Posterior vena cava (tissue), 2 donors: ENCODE results near the gene SLC12A7. TPM values are rescaled to one million over a fixed set of nuclear protein-coding genes. Genes with fewer than 3 reads are reported as not detected.

Source experiments
- DNase-seq: peaks from one replicate; pipeline ENCODE4 v3.0.0-alpha.2; 2020; ENCODE audit warnings: low spot score
- intact Hi-C, 2 donors: fragments of 100-400 bp; cut with DNase I; formaldehyde crosslinking; loops; one replicate each; pipeline versions ENCODE4 v1.14.1 to v1.14.2; 2022 to 2023
- total RNA-seq, 2 donors: library from RNA; stranded (reverse); fragmentation: NEBNext Ultra II Directional; extraction: Animal tissue kit (Norgen Biotek cat#: 25700); gene quantifications; one replicate each; pipeline ENCODE4 v1.2.1, GENCODE V29; 2021
- donor health status: DM: yes; HTN: yes; CAD: no.
- donor health status: DM: yes; HTN: yes; CAD: no.

SLC12A7 gene
- total RNA-seq, 2 donors from 2014 or later = 23.8 to 34.6 TPM

DNA sequence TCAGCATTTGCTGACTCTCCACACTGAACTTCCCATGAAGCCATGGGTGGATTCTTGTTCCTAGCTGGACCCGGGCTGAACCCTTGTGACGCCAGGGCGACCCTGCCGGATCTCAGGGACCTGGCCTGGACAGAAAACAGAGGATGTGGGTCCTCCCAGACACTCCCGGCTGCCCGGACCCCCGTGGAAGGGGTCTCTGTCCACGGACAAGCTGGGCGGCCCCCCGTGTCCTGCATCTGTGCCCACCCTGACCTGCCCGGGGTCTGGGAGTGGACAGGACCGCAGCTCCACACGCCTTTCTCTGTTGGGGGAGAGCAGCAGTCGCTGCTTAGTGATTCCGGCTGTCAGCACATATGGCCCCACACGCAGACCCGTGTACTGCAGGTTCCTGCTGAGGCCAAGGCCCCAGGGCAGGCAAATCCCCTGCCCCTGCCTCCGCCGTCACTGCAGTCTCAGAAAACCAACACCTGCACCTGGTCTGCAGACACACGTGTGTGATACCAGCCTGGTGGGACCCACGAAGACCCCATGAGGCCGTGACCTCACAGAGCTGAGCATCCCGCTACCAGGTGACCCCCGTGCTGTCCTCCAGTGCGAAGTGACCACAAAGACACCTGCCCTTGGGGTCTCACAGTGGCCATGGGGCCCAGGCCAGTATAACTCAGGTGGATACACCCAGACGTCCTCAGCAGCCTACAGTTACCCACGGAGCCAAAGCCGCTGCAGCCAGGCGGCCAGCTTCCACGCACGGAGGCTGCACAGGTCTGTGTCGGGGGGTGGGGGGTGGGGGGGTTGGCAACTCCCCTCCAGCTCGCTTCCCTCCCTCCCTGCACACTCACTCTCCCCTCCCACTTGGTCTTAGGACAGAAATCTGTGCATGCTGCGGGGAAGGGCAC lies 52.6 kb downstream of the SLC12A7 start:
- DNase-seq = no peak
- intact Hi-C loops = no loop called here

DNA sequence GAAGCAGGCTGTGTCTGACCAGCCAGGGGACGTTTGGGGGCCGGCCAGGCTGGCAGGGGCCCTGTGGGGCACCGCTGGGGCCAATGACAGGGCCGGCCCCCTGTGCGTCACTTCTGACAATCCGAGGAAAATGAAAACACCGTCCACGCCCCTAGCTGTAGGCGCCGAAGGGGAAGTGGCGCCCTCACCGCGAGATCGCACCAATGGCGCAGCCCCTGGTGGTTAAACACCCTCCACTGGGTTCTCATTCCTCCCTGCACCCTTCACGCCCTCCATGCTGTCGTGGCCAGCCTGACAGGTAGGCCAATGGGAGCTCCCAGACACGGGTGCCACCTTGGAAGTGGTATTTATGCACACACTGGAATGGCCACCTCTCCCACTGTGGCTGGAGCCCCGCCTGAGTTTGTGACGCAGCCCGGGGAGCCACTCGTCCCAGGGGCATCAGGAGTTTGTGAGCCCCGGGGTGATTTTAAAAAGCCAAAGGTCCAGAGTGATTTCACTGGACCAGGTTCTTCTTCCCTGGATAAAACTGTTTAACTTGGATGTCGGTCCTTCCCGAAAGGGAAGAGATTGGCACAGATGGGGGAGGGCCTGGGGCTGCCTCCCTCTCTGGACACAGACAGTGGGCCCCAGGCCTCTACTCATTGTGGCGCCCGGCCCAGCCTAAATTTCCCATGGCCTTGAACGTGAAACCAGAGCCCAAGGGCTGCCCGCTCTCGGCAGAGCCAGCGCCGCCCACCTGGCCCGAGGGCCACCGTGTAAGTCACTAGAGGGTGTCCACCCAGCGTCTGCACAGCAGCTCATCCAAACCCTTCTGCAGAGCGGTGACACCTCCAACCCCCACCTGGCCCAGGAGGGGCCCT lies 53.5 kb downstream of the SLC12A7 start:
- intact Hi-C loops = no loop called here
- DNase-seq = no peak

DNA sequence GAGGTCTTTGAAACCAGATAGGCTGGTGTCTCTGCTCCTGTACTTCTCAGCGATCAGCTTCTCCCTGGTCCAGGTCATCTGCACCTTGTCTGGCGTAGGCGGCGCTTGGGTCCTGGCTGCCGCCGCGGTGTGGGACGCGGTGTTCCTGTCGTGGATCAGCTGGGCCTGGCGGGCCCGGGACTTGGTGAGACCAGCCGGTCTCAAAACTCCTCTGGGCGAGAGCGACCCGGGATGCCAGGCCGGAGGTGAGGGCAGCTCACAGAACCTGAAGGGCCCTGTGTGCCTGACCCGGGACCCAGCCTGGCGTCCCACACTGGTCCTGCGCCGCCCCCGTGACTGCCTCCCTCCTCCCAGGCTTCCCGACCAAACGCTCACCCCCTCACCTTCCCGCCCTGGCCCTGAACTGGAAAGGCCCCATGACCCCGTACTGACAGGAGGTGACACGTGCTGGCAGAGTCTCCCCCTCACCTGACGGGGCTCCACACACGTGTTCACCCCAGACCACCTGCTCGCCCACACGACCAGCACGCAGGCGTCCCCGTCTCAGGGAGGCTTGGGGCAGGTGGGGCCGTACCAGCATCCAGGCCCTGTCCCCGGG lies 54.3 kb downstream of the SLC12A7 start:
- intact Hi-C loops = no loop called here

DNA sequence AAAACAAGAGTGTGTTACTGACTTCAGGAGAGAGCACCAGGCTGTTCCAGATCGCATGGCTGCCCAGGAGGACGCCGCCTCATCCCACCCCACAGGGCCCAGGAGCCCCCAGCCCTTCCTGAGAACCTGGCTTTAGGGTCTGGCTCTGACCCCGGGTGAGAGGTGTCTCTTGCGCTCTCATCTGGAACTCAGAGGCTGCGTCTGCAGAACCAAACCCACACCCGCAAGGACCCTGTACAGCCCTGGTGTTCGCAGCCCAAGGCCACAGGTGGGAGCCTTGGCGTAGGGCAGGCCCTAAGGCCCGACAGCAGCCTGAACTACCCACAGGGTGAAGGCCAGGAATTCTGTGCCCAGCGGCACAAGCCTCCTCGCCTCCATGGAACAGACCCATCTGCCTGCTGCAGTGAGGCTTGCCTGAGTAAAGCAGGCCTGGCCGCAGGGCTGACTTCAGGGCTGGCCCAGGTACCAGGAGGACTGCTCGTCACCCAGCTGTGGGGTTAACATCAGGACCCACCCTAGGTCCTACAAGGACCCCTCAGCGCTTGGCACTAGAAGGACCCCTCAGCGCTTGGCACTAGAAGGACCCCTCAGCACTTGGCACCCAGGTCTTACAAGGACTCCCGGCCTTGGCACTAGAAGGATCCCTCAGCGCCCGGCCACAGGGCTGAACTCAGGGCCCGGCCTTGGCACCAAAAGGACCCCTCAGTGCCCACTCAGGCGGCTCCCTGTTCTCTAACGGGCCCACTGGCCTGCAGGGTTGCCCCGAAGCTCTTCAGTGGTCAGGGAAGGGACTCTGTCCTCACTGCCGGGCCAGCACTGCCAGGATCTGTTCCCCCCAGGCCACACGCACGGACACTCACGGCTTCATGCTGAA lies 55.0 kb downstream of the SLC12A7 start:
- no peak for DNase-seq
- intact Hi-C loops = no loop called here

More for the DNA sequence above, 54.3 kb downstream of the SLC12A7 start:
- DNase-seq = no peak

DNA sequence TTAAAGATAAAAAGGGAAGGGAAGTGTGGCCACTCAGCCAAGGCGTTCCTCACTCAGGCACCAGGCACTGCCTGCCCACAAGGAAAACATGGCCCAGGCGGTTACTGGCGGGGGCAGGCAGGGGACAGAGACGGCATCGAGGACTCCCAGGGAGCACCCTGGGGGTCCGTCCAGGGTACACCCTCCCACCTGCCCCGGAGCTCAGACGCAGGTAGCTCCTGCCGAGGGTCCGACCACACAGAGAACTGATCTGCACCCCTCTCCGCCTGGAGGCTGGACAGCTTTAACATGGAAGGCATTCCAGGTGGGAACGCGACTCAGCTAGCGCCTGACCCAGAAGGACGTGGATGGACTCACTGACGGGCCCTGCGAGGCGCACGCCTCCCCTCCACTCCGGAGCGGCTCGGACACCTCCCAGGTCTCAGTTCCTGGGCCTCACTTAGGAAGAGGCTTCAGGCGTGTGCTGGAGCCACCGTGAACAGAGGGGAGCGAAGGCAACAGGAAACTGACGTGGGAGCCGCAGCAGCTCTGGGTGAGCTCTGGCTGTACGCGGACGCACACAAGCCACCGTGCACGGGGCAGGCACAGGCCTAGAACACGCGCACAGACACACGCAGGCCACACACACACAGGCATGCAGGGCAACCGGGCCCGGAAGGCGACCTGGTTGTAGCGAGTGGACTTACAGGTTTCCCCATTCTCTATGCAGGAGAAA lies 55.8 kb downstream of the SLC12A7 start:
- DNase-seq = no peak
- intact Hi-C loops = no loop called here

DNA sequence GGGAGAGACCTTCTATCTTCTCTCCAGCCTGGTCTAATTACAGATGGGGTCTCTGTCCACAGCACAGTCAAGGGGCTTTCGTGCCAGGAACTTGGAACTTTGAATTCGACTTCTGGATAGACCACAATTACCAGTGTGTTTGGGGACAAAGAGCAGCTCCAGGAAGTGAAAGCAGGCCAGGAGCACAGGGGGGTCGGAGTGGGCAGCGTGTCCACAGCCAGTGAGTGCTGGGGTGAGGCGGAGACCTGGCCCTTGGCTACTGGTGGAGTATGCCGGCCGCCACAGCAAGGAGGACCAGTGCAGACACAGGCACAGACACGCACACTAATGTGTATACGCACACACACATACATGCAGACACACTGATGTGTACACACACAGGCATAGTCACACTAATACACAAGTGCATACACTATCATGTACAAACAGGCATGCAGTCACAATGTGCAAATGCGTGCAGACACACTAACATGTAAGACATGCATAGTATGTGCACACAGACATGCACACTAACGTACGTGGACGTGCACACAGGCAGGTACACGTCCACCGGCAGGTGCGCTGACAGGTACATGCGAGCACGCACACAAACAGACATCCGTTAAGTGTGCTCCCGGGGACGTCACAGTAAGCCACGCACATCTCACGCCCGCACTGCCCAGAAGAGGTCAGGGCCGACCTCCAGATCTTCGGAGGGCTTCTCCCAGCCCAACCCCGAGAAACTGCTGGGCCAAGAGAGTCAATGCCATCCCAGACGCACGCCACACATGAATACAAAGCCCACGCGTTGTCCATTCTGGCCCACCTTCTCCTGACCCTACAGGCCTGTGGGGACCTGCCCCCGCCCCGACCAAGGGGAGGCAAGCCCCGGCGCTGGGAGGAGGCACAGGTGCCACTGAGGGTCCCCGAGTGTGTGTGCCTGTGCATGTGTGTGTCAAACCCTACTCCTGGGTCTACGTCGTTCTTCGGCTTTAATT lies 56.8 kb downstream of the SLC12A7 start:
- intact Hi-C loops = no loop called here
- no peak for DNase-seq

DNA sequence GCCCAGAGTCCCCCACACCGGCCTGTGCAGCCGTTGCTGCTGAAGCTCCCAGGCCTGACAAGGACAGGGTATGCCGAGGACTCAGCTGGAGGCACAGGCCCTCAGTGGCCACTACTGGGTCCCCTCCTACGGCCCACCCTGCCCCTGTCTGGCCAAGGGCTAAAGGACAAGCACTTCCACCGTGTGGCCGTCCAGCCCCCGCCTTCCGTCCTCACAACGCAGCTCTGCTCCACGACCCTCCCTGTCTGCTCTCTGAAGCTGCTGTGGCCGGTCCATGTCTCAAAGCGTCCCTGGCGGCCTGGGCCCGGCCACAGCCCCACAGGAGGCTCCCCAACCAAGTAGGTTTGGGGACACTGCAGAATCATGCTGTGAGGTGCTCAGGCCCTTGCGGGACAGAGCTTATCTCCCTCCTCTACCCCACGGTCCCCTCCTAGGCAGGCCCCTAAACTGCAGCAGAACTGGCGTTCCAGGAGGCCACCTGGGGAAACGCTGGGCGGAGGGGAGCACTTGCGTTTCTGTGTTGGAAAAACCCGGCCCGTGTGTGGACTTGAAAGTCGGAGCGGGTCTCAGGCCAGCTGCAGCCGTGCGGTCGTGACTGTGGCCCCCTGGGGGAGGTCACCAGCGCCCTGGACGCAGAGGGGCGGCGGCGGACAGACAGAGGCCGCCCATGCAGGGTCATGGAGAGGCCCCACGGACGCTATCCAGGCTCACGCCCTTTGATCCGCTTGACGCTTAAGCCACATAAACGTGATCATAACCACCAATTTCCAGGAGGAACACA lies 57.7 kb downstream of the SLC12A7 start:
- intact Hi-C loops = no loop called here
- DNase-seq = no peak

DNA sequence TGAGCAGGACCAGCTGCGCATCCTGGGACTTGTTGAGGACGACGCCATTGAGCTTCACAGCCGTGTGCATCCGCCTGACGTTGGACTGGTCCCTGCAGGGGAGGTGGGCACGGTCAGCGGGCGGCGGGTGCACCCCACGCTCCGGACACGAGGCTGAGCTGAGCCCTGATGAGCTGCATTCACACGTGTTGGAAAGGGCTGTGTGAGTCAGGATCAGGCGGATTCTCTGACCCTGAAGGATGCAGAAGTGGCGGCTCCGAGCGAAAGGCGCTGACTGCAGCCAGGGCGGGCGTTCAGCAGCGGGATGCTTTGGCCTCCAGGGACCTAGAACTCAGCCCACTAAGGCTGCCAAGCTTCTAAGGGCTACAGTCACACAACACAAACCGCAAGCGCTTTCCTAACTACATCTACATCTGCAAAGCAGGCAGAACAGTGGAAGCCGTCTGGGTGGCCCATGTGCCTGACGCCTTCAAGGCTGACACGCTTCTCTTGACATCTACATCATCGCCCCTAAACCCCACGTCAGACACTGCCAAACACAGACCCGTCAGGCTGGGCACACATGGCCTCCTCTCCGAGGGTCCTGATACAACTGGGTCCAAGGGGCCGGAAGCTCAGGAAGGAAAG lies 58.4 kb downstream of the SLC12A7 start:
- intact Hi-C loops = no loop called here
- no peak for DNase-seq

DNA sequence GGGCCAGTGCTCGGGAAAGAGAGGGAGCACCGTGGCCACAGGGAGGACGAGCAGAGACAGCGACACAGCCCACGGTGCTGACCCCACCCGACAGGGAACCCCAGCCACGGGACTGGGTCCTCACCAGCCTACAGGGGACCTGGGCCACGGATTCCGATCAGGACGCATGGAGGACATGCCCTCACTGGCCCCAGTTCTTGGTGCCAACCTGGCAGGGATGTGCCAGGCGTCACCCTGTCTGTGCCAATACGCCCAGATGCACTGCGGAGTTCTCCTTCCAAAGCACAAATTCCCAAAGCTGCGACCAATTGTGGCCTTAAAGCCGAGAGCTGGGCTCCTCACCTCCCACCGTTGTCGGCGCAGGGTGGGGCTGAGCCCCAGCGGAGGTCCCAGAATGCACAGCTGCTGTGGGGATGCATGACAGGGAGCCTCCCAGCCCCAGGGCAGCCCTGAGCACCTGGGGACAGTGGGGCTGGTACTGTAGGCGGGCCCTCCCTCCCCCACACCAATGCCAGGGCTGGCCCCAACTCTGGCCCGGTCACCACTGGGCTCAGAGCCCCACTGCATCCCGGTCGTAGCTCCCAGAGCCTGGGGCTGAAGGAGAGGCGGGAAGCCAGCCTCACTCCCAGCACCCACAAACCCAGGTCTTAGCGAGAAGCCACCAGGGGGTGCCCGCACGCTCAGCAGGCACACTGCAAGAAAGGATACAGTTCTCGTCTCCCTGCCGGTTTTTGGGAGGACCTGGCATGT lies 59.0 kb downstream of the SLC12A7 start:
- intact Hi-C loops = no loop called here
- DNase-seq = no peak

DNA sequence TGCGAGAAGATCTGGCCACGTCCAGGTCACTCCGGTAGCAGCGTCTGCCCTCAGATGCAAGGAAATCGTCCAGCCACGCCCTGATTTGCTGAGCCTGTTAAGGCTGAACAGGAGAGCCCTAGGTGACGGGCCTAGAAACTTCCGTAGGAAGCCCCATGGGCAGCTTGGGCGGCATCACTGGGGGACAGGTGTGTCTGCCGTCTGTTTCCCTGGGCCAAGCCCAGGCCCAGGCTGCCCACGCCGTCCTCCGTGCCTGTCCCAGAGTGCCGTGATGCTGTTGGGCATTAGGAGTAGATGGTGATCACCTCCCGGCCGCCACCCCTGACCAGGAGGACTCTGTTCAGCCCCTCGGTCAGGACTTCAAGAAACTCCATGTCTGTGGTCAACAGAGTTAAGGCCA lies 59.8 kb downstream of the SLC12A7 start:
- no peak for DNase-seq
- intact Hi-C loops = no loop called here

DNA sequence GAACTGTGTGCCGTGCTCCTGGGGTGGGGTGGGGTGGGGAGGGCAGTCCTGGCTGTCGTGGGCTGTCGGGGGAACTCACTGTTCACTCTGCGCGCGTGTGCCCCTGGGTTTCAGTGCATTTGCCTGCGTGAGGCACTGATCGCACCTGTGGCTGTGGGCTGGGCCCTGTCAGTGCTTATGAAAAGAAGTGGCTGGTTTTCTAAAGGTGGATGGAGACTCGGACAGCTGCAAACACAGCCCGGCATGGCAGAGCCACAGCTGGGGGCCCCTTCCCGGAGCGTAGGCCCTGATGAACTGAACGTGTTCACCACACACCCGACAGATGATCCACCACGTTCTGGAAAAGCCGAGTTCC lies 60.5 kb downstream of the SLC12A7 start:
- DNase-seq = no peak
- intact Hi-C loops = no loop called here

DNA sequence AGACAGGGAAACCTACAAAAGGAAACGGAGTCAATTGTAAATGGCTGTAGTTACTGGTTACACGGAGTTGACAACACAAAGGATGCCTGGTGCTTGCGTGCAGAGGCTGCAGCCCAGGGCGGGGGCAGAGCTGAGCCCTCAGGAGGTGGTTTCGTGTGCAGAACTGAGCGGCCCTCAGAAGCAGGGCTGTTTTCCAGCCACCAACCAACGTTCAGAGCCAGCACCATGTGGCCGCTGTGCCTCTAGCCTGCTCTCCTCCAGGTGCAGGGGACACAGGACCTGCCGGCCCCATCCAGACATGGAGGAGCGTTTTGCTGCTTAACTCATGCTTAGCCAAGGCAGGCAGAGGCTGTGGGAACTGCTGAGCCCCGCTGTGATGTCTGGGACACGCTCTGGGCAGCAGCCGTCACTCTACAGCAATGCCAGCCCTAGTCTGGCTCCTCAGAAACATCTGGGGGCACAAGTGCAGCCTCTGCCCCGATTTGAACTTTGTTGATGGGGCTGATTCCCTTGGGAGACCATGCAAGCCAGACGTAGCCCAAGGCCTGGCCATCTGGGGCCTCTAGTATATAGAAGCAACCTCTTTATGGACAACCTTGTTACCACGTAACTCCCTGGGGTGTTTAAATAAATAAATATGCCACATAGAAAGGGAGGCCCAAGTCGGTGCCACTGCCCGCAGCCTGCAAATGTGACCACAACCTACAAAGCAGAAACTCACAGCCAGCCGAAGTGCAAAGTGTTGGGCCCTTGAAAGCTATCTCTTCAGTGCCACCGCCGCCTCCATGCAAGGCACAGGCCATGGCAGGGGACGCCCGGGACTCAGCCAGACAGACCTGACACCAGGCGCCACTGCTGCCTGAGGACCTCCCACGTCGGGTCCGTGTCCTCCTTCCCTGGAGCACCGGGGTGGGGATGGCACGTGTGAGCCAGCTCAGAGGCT lies 61.2 kb downstream of the SLC12A7 start:
- intact Hi-C loops = no loop called here
- no peak for DNase-seq

DNA sequence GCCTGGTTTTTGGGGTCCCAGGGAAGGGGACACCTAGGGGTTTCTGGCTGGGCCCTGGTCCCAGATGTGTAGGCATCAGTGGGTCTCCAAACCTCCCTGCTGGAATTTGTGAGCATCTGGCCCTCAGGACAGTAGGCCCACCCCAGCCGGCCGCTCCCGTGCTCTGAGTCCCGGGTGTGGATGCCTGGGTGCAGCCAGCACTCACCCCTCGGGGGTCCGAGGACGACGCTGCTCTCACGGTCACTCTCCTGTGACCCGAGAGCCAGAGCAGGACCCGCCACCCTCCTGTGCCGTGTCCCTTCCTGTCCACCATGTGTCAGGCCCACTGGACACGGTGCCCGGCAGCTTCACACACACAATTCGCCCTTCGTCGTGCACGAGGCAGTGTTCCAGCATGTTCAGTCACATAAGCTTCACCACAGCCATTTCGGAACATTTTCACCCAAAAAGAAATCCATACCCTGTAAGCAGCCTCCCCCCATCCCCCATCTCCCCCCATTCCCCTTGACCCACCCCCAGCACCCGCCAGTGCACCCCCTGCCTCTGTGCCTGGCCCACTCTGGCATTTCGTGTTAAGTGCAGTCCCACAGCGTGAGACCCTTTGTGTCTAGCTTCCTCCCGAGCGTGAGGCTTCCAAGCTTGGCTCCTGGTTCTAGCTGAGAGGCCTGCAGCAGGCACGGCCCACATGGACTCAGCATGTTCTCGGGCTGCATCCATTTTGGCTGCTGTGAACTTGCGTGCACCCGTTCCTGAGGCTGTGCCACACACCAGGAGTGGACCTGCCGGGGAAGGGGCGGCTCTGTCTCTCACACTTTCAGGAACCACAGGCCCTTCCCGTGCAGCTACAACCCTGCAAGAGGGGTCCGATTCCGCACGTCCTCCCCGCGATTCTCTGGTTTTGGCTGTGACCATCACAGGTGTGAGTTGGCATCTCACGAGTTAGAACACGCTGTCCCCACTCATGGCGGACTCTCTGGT lies 62.7 kb downstream of the SLC12A7 start:
- intact Hi-C loops = no loop called here
- no peak for DNase-seq
